SU-DHL-6 (cell line): ENCODE measurements around the gene CTNNBL1.

Experiments used
- H2AFZ ChIP-seq: fragments of 200-600 bp; sonication (generic); 2 replicates; pipeline ENCODE4 v1.6.1; 2014; ENCODE audit warnings: low read depth, mild to moderate bottlenecking, moderate library complexity, mixed read lengths, antibody characterized with exemption, low read length; ENCODE audit not compliant: severe bottlenecking
- H3F3A ChIP-seq: fragments of 200-600 bp; shearing (Covaris generic); 2 replicates; pipeline ENCODE4 v1.6.0; 2016; ENCODE audit warnings: antibody characterized with exemption, mild to moderate bottlenecking; ENCODE audit not compliant: insufficient read depth
- H3K27ac ChIP-seq: fragments of 200-600 bp; sonication (generic); 2 replicates; pipeline ENCODE4 v1.5.1; 2016; ENCODE audit warnings: low read depth, mild to moderate bottlenecking, low read length, moderate library complexity, mixed read lengths
- H3K27me3 ChIP-seq: fragments of 200-600 bp; sonication (generic), shearing (Covaris generic); 2 replicates; pipeline ENCODE4 v1.6.0; 2014; ENCODE audit warnings: mild to moderate bottlenecking, low read length
- H3K36me3 ChIP-seq: fragments of 200-600 bp; sonication (generic); 2 replicates; pipeline ENCODE4 v1.6.1; 2014; ENCODE audit warnings: mild to moderate bottlenecking, low read length, mixed read lengths
- H3K4me2 ChIP-seq: fragments of 300-600, 200-600 bp; shearing (Covaris generic), sonication (generic); 2 replicates; pipeline ENCODE4 v1.6.0; 2014; ENCODE audit warnings: low read length, low read depth, mild to moderate bottlenecking; ENCODE audit not compliant: poor library complexity, severe bottlenecking
- H3K4me3 ChIP-seq: fragments of 200-600 bp; sonication (generic); 2 replicates; pipeline ENCODE4 v1.5.1; 2014; ENCODE audit warnings: antibody characterized with exemption, low read length, mild to moderate bottlenecking, mixed read lengths; ENCODE audit not compliant: insufficient read depth, poor library complexity, severe bottlenecking
- H3K79me2 ChIP-seq: fragments of 200-600 bp; sonication (generic); 2 replicates; pipeline ENCODE4 v1.6.1; 2014; ENCODE audit warnings: mild to moderate bottlenecking, low read length, moderate library complexity; ENCODE audit not compliant: insufficient read depth
- H3K9ac ChIP-seq: fragments of 200-600 bp; sonication (generic); 2 replicates; pipeline ENCODE4 v1.7.0; 2014; ENCODE audit warnings: mild to moderate bottlenecking, low read length
- H3K9me2 ChIP-seq: fragments of 200-600 bp; sonication (generic); replicated peaks from 2 replicates; pipeline ENCODE4 v1.6.1; 2014; ENCODE audit warnings: low read length; ENCODE audit not compliant: insufficient read depth
- H3K9me3 ChIP-seq: fragments of 200-600 bp; sonication (generic); 2 replicates; pipeline ENCODE4 v1.6.1; 2014; ENCODE audit warnings: low read length, mixed read lengths; ENCODE audit not compliant: insufficient read depth
- H4K20me1 ChIP-seq: fragments of 200-600 bp; sonication (generic); 2 replicates; pipeline ENCODE4 v1.6.1; 2014; ENCODE audit warnings: low read depth, mild to moderate bottlenecking, antibody characterized with exemption, low read length, moderate library complexity, mixed read lengths
- CTCF ChIP-seq: fragments of 200-600 bp; sonication (generic); IDR thresholded peaks from one replicate; pipeline ENCODE4 v1.5.1; 2017; ENCODE audit warnings: antibody characterized with exemption, mild to moderate bottlenecking, low read length, moderate library complexity; ENCODE audit not compliant: insufficient read depth, poor library complexity, severe bottlenecking
- EZH2phosphoT487 ChIP-seq: fragments of 200-600 bp; sonication (generic), shearing (Covaris generic); conservative IDR thresholded peaks from 2 replicates; pipeline ENCODE4 v1.6.1; 2018; ENCODE audit warnings: mild to moderate bottlenecking, antibody characterized with exemption, low read length, moderate library complexity, mixed read lengths

Gene CTNNBL1

GRCh38 chr20:37816726-37817125, 122.9 kb downstream of the CTNNBL1 start:
- Histone ChIP-seq H3F3A (no peaks in the 10 kb centered on the region), H3K36me3 (no peaks in the 10 kb centered on the region), H3K4me3 (no peak overlapping the region), H3K79me2 (no peaks in the 10 kb centered on the region), H4K20me1 (no peaks in the 10 kb centered on the region), H3K4me2 (no peak overlapping the region), H3K27me3 (no peaks in the 10 kb centered on the region), H3K9me3 (no peaks in the 10 kb centered on the region), H3K27ac (no peak overlapping the region), H3K9me2 (no peaks in the 10 kb centered on the region), H3K9ac (no peak overlapping the region), H2AFZ (no peak overlapping the region)
- TF ChIP-seq EZH2phosphoT487 (no peak), CTCF (no peak)

GRCh38 chr20:37821696-37822095, 127.9 kb downstream of the CTNNBL1 start:
- no peaks in the 10 kb centered on the region for H3K79me2 ChIP-seq
- no peak overlapping the region for H3K9ac ChIP-seq
- H3K27ac ChIP-seq, result no peak overlapping the region

GRCh38 chr20:37822141-37822601, 128.3 kb downstream of the CTNNBL1 start:
- TF ChIP-seq CTCF (no peak), EZH2phosphoT487 (no peak)
- Histone ChIP-seq H3F3A (no peaks in the 10 kb centered on the region), H3K27ac (no peak overlapping the region), H3K9me2 (no peaks in the 10 kb centered on the region), H3K4me2 (no peak overlapping the region), H3K79me2 (no peaks in the 10 kb centered on the region), H3K36me3 (no peaks in the 10 kb centered on the region), H3K9me3 (no peaks in the 10 kb centered on the region), H2AFZ (no peak overlapping the region), H3K9ac (no peak overlapping the region), H3K27me3 (no peaks in the 10 kb centered on the region), H3K4me3 (no peak overlapping the region), H4K20me1 (no peaks in the 10 kb centered on the region)

More at GRCh38 chr20:37821696-37822095, 127.9 kb downstream of the CTNNBL1 start:
- H4K20me1 ChIP-seq, result no peaks in the 10 kb centered on the region
- no peaks in the 10 kb centered on the region for H3K36me3 ChIP-seq
- no peaks in the 10 kb centered on the region for H3K27me3 ChIP-seq
- H3F3A ChIP-seq, result no peaks in the 10 kb centered on the region
- H3K9me2 ChIP-seq, result no peaks in the 10 kb centered on the region
- no peak overlapping the region for H3K4me3 ChIP-seq
- H2AFZ ChIP-seq, result no peak overlapping the region
- H3K4me2 ChIP-seq, result no peak overlapping the region
- H3K9me3 ChIP-seq, result no peaks in the 10 kb centered on the region
- TF ChIP-seq CTCF (no peak), EZH2phosphoT487 (no peak)
